Vagina (tissue), 2 donors: ENCODE measurements around the gene TSGA10IP. TPM values are rescaled to one million over a fixed set of nuclear protein-coding genes. Genes with fewer than 3 reads are reported as not detected.

Experiments used
- DNase-seq, 2 donors: peaks; one replicate each; pipeline ENCODE4 v3.0.0-alpha.2; 2017; ENCODE audit errors: extremely low spot score in 2 of 2
- H3K27ac ChIP-seq: fragments of 200-600 bp; sonication (generic); one replicate; pipeline ENCODE4 v1.5.1; 2019
- H3K27me3 ChIP-seq: fragments of 200-600 bp; sonication (generic); one replicate; pipeline ENCODE4 v1.5.1; 2019
- H3K36me3 ChIP-seq, 2 donors: fragments of 200-600 bp; sonication (generic); one replicate each; pipeline ENCODE4 v1.5.1; 2017 to 2019
- H3K4me1 ChIP-seq: fragments of 200-600 bp; sonication (generic); one replicate; pipeline ENCODE4 v1.5.1; 2019
- H3K4me3 ChIP-seq, 2 donors: fragments of 200-600 bp; sonication (generic); 1 replicate in 1 of 2; 2 replicates in 1 of 2; pipeline ENCODE4 v1.5.1; 2016 to 2019
- H3K9me3 ChIP-seq: fragments of 200-600 bp; sonication (generic); one replicate; pipeline ENCODE4 v1.5.1; 2019
- CTCF ChIP-seq, 3 experiments: fragments of 450-650 bp in 2 of 3; fragments of 200-600 bp in 1 of 3; sonication (generic) in 1 of 3; IDR thresholded peaks; one replicate each; pipeline ENCODE4 v1.5.1; 2017 to 2019; ENCODE audit warnings: antibody characterized with exemption in 3 of 3, mild to moderate bottlenecking in 2 of 3, moderate library complexity in 2 of 3
- POLR2A ChIP-seq, 2 donors: fragments of 450-650 bp; IDR thresholded peaks; one replicate each; pipeline ENCODE4 v1.6.1; 2017; ENCODE audit warnings: antibody characterized with exemption in 2 of 2, mild to moderate bottlenecking in 2 of 2, moderate library complexity in 2 of 2
- POLR2AphosphoS5 ChIP-seq, 2 donors: sonication (generic); formaldehyde crosslinking; IDR thresholded peaks; one replicate each; pipeline ENCODE4 v1.9.0; 2017; ENCODE audit warnings: antibody characterized with exemption in 2 of 2, mild to moderate bottlenecking in 2 of 2, low read depth in 1 of 2; ENCODE audit not compliant: insufficient read depth in 1 of 2
- intact Hi-C: fragments of 100-400 bp; cut with DNase I; formaldehyde crosslinking; loops from one replicate; pipeline ENCODE4 v1.15.1; 2023
- total RNA-seq: library from RNA; depleted of rRNA; stranded (reverse); fragments of >200 nt; gene quantifications from one replicate; pipeline ENCODE4 v1.2.3, GENCODE V29; 2016

Gene TSGA10IP
- total RNA-seq, 1 donor from 2014 or later: not detected

- TF ChIP-seq POLR2AphosphoS5 (IDR thresholded peaks at IDR 0.05; ENCODE audit: insufficient read depth in 1 of 2, low read depth in 1 of 2): no peak
- no peak for TF ChIP-seq CTCF (IDR thresholded peaks at IDR 0.05)
- TF ChIP-seq POLR2A (IDR thresholded peaks at IDR 0.05): no peak
- H3K27me3 ChIP-seq: no peaks in the 10 kb centered on the region
- no peak for DNase-seq
- H3K36me3 ChIP-seq: no peaks in the 10 kb centered on the region
- intact Hi-C loops: no loop called here
- no peak overlapping the region for H3K27ac ChIP-seq
- no peaks in the 10 kb centered on the region for H3K9me3 ChIP-seq
- no peak overlapping the region for H3K4me3 ChIP-seq
- peaks cover 15% of the 10 kb centered on the region for H3K4me1 ChIP-seq
Observed at GRCh38 chr11:65903715-65904114, 41.6 kb upstream of the TSGA10IP start.

- TF ChIP-seq POLR2AphosphoS5 (IDR thresholded peaks at IDR 0.05; ENCODE audit: insufficient read depth in 1 of 2, low read depth in 1 of 2) (no peak), CTCF (IDR thresholded peaks at IDR 0.05) (no peak), POLR2A (IDR thresholded peaks at IDR 0.05) (no peak)
- DNase-seq: no peak
- Histone ChIP-seq H3K27me3 (no peaks in the 10 kb centered on the region), H3K9me3 (no peaks in the 10 kb centered on the region), H3K4me3 (no peak overlapping the region), H3K27ac (no peak overlapping the region), H3K4me1 (peaks cover 6% of the 10 kb centered on the region), H3K36me3 (no peaks in the 10 kb centered on the region)
- intact Hi-C loops: no loop called here
Observed at GRCh38 chr11:65906602-65907001, 38.7 kb upstream of the TSGA10IP start.

GRCh38 chr11:65907878-65908277 lies 37.4 kb upstream of the TSGA10IP start:
- no peak for TF ChIP-seq POLR2AphosphoS5 (IDR thresholded peaks at IDR 0.05; ENCODE audit: insufficient read depth in 1 of 2, low read depth in 1 of 2)
- no peaks in the 10 kb centered on the region for H3K36me3 ChIP-seq
- H3K27me3 ChIP-seq: no peaks in the 10 kb centered on the region
- H3K4me3 ChIP-seq: no peak overlapping the region
- H3K4me1 ChIP-seq: peaks cover 19% of the 10 kb centered on the region
- DNase-seq: no peak
- intact Hi-C loops: no loop called here
- H3K9me3 ChIP-seq: no peaks in the 10 kb centered on the region
- no peak overlapping the region for H3K27ac ChIP-seq

GRCh38 chr11:65911682-65912568 lies 33.4 kb upstream of the TSGA10IP start:
- H3K4me3 ChIP-seq: no peak overlapping the region
- DNase-seq: no peak
- peak; percentile 52 to 82 for TF ChIP-seq POLR2AphosphoS5 (IDR thresholded peaks at IDR 0.05; ENCODE audit: insufficient read depth in 1 of 2, low read depth in 1 of 2)
- no peak for TF ChIP-seq POLR2A (IDR thresholded peaks at IDR 0.05)
- H3K36me3 ChIP-seq: no peaks in the 10 kb centered on the region
- H3K27ac ChIP-seq: peak overlapping the region; percentile 76
- peaks cover 52% of the 10 kb centered on the region for H3K4me1 ChIP-seq
- H3K9me3 ChIP-seq: no peaks in the 10 kb centered on the region
- no peaks in the 10 kb centered on the region for H3K27me3 ChIP-seq
- intact Hi-C loops: no loop called here

- peak overlapping the region; percentile 76 for H3K27ac ChIP-seq
- no peaks in the 10 kb centered on the region for H3K9me3 ChIP-seq
- peaks cover 61% of the 10 kb centered on the region for H3K4me1 ChIP-seq
- DNase-seq: no peak
- TF ChIP-seq POLR2A (IDR thresholded peaks at IDR 0.05): no peak
- TF ChIP-seq POLR2AphosphoS5 (IDR thresholded peaks at IDR 0.05; ENCODE audit: insufficient read depth in 1 of 2, low read depth in 1 of 2): no peak
- TF ChIP-seq CTCF (IDR thresholded peaks at IDR 0.05): no peak
- H3K4me3 ChIP-seq: no peak overlapping the region
- H3K36me3 ChIP-seq: no peaks in the 10 kb centered on the region
- intact Hi-C loops: no loop called here
- H3K27me3 ChIP-seq: no peaks in the 10 kb centered on the region
Observed at GRCh38 chr11:65912845-65913244, 32.4 kb upstream of the TSGA10IP start.
